ENCODE data around the gene MYRF.

Gene MYRF

GRCh38 chr11:61828629-61829407 is 76.4 kb downstream of the MYRF start:
- DNase-seq: peak in 1 of 2 experiments; percentile 22

- no peak for DNase-seq
Measured at GRCh38 chr11:61829806-61830205, 77.4 kb downstream of the MYRF start.

GRCh38 chr11:61830237-61831105 is 78.0 kb downstream of the MYRF start:
- DNase-seq: no peak

GRCh38 chr11:61832207-61832606 is 79.8 kb downstream of the MYRF start:
- DNase-seq: no peak

GRCh38 chr11:61832754-61833153 is 80.3 kb downstream of the MYRF start:
- DNase-seq: no peak

- DNase-seq: no peak
Measured at GRCh38 chr11:61833471-61833870, 81.0 kb downstream of the MYRF start.

- no peak for DNase-seq
Measured at GRCh38 chr11:61833926-61834277, 81.5 kb downstream of the MYRF start.

GRCh38 chr11:61834278-61835048 is 82.0 kb downstream of the MYRF start:
- DNase-seq: peak; percentile 83 to 91

GRCh38 chr11:61836193-61836592 is 83.8 kb downstream of the MYRF start:
- no peak for DNase-seq

- no peak for DNase-seq
Measured at GRCh38 chr11:61837411-61838005, 85.1 kb downstream of the MYRF start.
